Panc1 (cell line): ENCODE results near the gene C12orf56.
"Not testable (repeated sequence)": the region's sequence is repeated elsewhere in the genome, so short reads cannot be mapped to it uniquely, and the experiment has no call there.

Experiments
- POLR2AphosphoS5 ChIP-seq: IDR thresholded peaks from 2 replicates; pipeline ENCODE4 v1.6.1; 2012; ENCODE audit warnings: mild to moderate bottlenecking, low read depth, low read length, moderate library complexity
- SIN3A ChIP-seq: IDR thresholded peaks from 2 replicates; pipeline ENCODE4 v1.6.1; 2012; ENCODE audit warnings: low read depth, mild to moderate bottlenecking, low read length, moderate library complexity, borderline replicate concordance; ENCODE audit not compliant: insufficient read depth
- TCF7L2 ChIP-seq: IDR thresholded peaks from 2 replicates; pipeline ENCODE4 v1.6.1; 2011; ENCODE audit warnings: mild to moderate bottlenecking, low read depth, low read length, inconsistent platforms
- TF ChIP-seq, protein P1 (sequence below): fragments of 450-650 bp; IDR thresholded peaks from 2 replicates; pipeline ENCODE4 v1.5.1; 2017; ENCODE audit warnings: mild to moderate bottlenecking

DNA sequence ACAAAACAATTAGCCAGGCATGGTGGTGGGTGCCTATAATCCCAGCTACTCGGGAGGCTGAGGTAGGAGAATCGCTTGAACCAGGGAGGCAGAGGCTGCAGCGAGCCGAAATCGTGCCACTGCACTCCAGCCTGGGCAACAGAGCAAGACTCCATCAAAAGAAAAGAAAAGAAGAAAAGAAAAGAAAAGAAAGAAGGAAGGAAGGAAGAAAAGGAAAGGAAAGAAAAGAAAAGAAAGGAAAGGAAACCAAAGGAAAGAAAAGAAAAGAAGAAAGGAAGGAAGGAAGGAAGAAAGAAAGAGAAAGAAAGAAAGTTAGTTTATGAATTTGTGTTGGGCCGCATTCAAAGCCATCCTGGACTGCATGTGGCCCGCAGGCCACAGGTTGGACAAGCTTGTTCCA, 172.9 kb downstream of the C12orf56 start:
- TF ChIP-seq, protein P1, sequence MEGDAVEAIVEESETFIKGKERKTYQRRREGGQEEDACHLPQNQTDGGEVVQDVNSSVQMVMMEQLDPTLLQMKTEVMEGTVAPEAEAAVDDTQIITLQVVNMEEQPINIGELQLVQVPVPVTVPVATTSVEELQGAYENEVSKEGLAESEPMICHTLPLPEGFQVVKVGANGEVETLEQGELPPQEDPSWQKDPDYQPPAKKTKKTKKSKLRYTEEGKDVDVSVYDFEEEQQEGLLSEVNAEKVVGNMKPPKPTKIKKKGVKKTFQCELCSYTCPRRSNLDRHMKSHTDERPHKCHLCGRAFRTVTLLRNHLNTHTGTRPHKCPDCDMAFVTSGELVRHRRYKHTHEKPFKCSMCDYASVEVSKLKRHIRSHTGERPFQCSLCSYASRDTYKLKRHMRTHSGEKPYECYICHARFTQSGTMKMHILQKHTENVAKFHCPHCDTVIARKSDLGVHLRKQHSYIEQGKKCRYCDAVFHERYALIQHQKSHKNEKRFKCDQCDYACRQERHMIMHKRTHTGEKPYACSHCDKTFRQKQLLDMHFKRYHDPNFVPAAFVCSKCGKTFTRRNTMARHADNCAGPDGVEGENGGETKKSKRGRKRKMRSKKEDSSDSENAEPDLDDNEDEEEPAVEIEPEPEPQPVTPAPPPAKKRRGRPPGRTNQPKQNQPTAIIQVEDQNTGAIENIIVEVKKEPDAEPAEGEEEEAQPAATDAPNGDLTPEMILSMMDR: not testable (repeated sequence)
- TF ChIP-seq POLR2AphosphoS5, SIN3A, TCF7L2: not testable (repeated sequence)
